Activated naive CD4-positive, alpha-beta T cell treated with Interleukin-2 at 50 U/mL for 16 hours (primary cell): ENCODE data around the gene PAQR3.
"Not testable (repeated sequence)": the region's sequence is repeated elsewhere in the genome, so short reads cannot be mapped to it uniquely, and the experiment has no call there.

ENCODE experiments used
- DNase-seq: peaks from one replicate; pipeline ENCODE4 v3.0.0-alpha.2; 2020

The PAQR3 gene

GRCh38 chr4:78923464-78924312, 15.6 kb downstream of the PAQR3 start:
- no peak for DNase-seq

GRCh38 chr4:78922207-78922606, 17.0 kb downstream of the PAQR3 start:
- no peak for DNase-seq

GRCh38 chr4:78910612-78911011, 28.6 kb downstream of the PAQR3 start:
- DNase-seq: no peak

GRCh38 chr4:78908974-78909373, 30.3 kb downstream of the PAQR3 start:
- DNase-seq: not testable (repeated sequence)

- DNase-seq: no peak
These were observed 31.6 kb downstream of the PAQR3 start for GRCh38 chr4:78907638-78908037.

- no peak for DNase-seq
These were observed 35.1 kb downstream of the PAQR3 start for GRCh38 chr4:78904143-78904542.

- no peak for DNase-seq
These were observed 36.9 kb downstream of the PAQR3 start for GRCh38 chr4:78902298-78902697.

- no peak for DNase-seq
These were observed 37.4 kb downstream of the PAQR3 start for GRCh38 chr4:78901882-78902281.

GRCh38 chr4:78899302-78899701, 39.9 kb downstream of the PAQR3 start:
- DNase-seq: no peak

- DNase-seq: no peak
These were observed 49.3 kb downstream of the PAQR3 start for GRCh38 chr4:78889955-78890354.

- no peak for DNase-seq
These were observed 53.6 kb downstream of the PAQR3 start for GRCh38 chr4:78885598-78885997.

GRCh38 chr4:78880874-78881492, 58.3 kb downstream of the PAQR3 start:
- no peak for DNase-seq

- DNase-seq: no peak
These were observed 61.2 kb downstream of the PAQR3 start for GRCh38 chr4:78878031-78878430.

GRCh38 chr4:78876568-78877320, 62.5 kb downstream of the PAQR3 start:
- no peak for DNase-seq

GRCh38 chr4:78870056-78870455, 69.2 kb downstream of the PAQR3 start:
- no peak for DNase-seq

- DNase-seq: not testable (repeated sequence)
These were observed 70.5 kb downstream of the PAQR3 start for GRCh38 chr4:78868712-78869111.

- DNase-seq: no peak
These were observed 73.8 kb downstream of the PAQR3 start for GRCh38 chr4:78865451-78865850.

- no peak for DNase-seq
These were observed 74.7 kb downstream of the PAQR3 start for GRCh38 chr4:78864405-78865024.

- no peak for DNase-seq
These were observed 75.2 kb downstream of the PAQR3 start for GRCh38 chr4:78863991-78864390.

- DNase-seq: no peak
These were observed 75.9 kb downstream of the PAQR3 start for GRCh38 chr4:78863254-78863869.

- DNase-seq: no peak
These were observed 76.9 kb downstream of the PAQR3 start for GRCh38 chr4:78862314-78862737.
